HepG2 (cell line): Measurements from ENCODE around the gene NRK. TPM values are rescaled to one million over a fixed set of nuclear protein-coding genes. Genes with fewer than 3 reads are reported as not detected.

Experiments
- AHDC1 ChIP-seq: sonication (generic); formaldehyde crosslinking; IDR thresholded peaks from 2 replicates; pipeline ENCODE4 v1.5.1; 2020; ENCODE audit warnings: mild to moderate bottlenecking, missing genetic modification reagents, borderline replicate concordance
- ATF2 ChIP-seq: sonication (generic); formaldehyde crosslinking; IDR thresholded peaks from 2 replicates; pipeline ENCODE4 v1.4.0; 2020; ENCODE audit warnings: missing genetic modification reagents
- BCLAF1 ChIP-seq: fragments of 450-650 bp; IDR thresholded peaks from 2 replicates; pipeline ENCODE4 v1.6.1; 2017; ENCODE audit warnings: mild to moderate bottlenecking
- DNMT1 ChIP-seq: sonication (generic); formaldehyde crosslinking; IDR thresholded peaks from 2 replicates; pipeline ENCODE4 v1.5.1; 2020; ENCODE audit warnings: mild to moderate bottlenecking, missing genetic modification reagents
- FOXC1 ChIP-seq: sonication (generic); formaldehyde crosslinking; IDR thresholded peaks from 2 replicates; pipeline ENCODE4 v1.8.0; 2022; ENCODE audit warnings: mild to moderate bottlenecking, missing genetic modification reagents, borderline replicate concordance
- MATR3 ChIP-seq: sonication (generic); formaldehyde crosslinking; IDR thresholded peaks from 2 replicates; pipeline ENCODE4 v1.4.0; 2020; ENCODE audit warnings: missing genetic modification reagents
- RAD51 ChIP-seq: fragments of 450-650 bp; IDR thresholded peaks from 2 replicates; pipeline ENCODE4 v1.6.1; 2016; ENCODE audit warnings: borderline replicate concordance
- SAP130 ChIP-seq: IDR thresholded peaks from 2 replicates; pipeline ENCODE4 v1.6.1; 2016; ENCODE audit warnings: low read depth
- SPEN ChIP-seq: sonication (generic); formaldehyde crosslinking; IDR thresholded peaks from 2 replicates; pipeline ENCODE4 v1.5.1; 2020; ENCODE audit warnings: low read depth, mild to moderate bottlenecking, missing genetic modification reagents
- SYNCRIP ChIP-seq: fragments of 200-400 bp; formaldehyde crosslinking; IDR thresholded peaks from 2 replicates; pipeline ENCODE4 v1.6.1; 2018; ENCODE audit warnings: mild to moderate bottlenecking, low read depth, low read length; ENCODE audit not compliant: insufficient read depth
- TEF ChIP-seq: sonication (generic); formaldehyde crosslinking; IDR thresholded peaks from 2 replicates; pipeline ENCODE4 v1.5.0; 2020; ENCODE audit warnings: missing genetic modification reagents
- ZBTB21 ChIP-seq: sonication (generic); formaldehyde crosslinking; IDR thresholded peaks from 2 replicates; pipeline ENCODE4 v1.4.0; 2020; ENCODE audit warnings: missing genetic modification reagents
- ZNF775 ChIP-seq: sonication (generic); formaldehyde crosslinking; IDR thresholded peaks from 2 replicates; pipeline ENCODE4 v1.4.0; 2020; ENCODE audit warnings: missing genetic modification reagents, mild to moderate bottlenecking, moderate library complexity, borderline replicate concordance
- polyA plus RNA-seq, 8 experiments: library from polyadenylated mRNA; depleted of rRNA in 3 of 8; stranded (reverse) in 7 of 8; unstranded in 1 of 8; fragments of >200 nt; fragmentation: Illumina TruSeq in 4 of 8; extraction: Trizol in 4 of 8; gene quantifications; 2 replicates each; pipeline versions ENCODE4 v1.2.1 to v1.2.3, GENCODE V29; 2011 to 2016; ENCODE audit warnings: low read depth in 4 of 8, missing spikeins in 1 of 8, mixed read lengths in 1 of 8; ENCODE audit not compliant: insufficient read depth in 1 of 8
- total RNA-seq, 5 experiments: library from RNA; depleted of rRNA; stranded (reverse); fragments of >200 nt; fragmentation: Illumina TruSeq; extraction: Trizol; gene quantifications; 2 replicates each; pipeline ENCODE4 v1.2.3, GENCODE V29; 2016; ENCODE audit warnings: low read depth in 1 of 5
- TF ChIP-seq, protein P1 (sequence below): sonication (generic); formaldehyde crosslinking; IDR thresholded peaks from 2 replicates; pipeline ENCODE4 v1.4.0; 2020; ENCODE audit warnings: missing genetic modification reagents
- TF ChIP-seq, protein P2 (sequence below): sonication (generic); formaldehyde crosslinking; IDR thresholded peaks from 2 replicates; pipeline ENCODE4 v1.5.0; 2020; ENCODE audit warnings: missing genetic modification reagents
- TF ChIP-seq, protein P3 (sequence below): sonication (generic); formaldehyde crosslinking; IDR thresholded peaks from 2 replicates; pipeline ENCODE4 v1.8.0; 2022; ENCODE audit warnings: mild to moderate bottlenecking, missing genetic modification reagents, moderate library complexity

Gene NRK
- total and polyA plus RNA-seq, 2 of the 13 experiments (the other 11 are each of a cell fraction or from before 2014, with no cell fraction given) = not detected

DNA sequence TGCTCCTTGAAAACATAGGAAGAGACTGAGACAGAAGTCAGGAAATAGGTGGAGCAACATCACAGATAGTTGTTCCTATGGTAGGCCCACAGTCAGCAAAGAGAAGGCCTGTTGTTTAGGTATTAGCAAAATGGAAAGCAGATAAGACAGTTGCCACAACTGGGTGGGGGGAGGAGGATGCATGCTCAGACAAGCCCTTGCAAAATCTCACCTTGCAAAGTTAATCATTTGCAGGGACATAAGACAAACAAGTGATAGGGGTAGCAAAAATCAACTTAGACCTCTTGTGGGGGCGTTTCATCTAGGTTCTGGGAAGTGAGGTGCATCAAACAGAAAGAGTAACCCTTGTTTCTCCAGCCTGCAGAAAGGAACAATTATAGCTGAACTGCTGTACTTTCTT is 185.5 kb downstream of the NRK start (continued):
- TF ChIP-seq, protein P1, sequence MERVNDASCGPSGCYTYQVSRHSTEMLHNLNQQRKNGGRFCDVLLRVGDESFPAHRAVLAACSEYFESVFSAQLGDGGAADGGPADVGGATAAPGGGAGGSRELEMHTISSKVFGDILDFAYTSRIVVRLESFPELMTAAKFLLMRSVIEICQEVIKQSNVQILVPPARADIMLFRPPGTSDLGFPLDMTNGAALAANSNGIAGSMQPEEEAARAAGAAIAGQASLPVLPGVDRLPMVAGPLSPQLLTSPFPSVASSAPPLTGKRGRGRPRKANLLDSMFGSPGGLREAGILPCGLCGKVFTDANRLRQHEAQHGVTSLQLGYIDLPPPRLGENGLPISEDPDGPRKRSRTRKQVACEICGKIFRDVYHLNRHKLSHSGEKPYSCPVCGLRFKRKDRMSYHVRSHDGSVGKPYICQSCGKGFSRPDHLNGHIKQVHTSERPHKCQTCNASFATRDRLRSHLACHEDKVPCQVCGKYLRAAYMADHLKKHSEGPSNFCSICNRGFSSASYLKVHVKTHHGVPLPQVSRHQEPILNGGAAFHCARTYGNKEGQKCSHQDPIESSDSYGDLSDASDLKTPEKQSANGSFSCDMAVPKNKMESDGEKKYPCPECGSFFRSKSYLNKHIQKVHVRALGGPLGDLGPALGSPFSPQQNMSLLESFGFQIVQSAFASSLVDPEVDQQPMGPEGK = peak; percentile 46
- TF ChIP-seq, protein P2, sequence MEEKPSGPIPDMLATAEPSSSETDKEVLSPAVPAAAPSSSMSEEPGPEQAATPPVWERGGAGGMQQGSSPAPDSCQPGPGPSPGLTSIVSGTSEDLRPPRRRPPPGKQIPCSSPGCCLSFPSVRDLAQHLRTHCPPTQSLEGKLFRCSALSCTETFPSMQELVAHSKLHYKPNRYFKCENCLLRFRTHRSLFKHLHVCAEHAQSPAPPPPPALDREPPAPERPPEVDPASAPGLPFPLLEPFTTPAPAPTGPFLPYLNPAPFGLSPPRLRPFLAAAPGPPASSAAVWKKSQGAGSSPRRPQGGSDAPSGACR (CRISPR knock-in tag) = no peak
- TF ChIP-seq MATR3 (CRISPR knock-in tag) = no peak
- TF ChIP-seq SYNCRIP = no peak
- TF ChIP-seq ZBTB21 = no peak
- TF ChIP-seq SPEN (CRISPR knock-in tag) = no peak
- TF ChIP-seq DNMT1 (CRISPR knock-in tag) = no peak
- TF ChIP-seq BCLAF1 = no peak
- TF ChIP-seq, protein P3, sequence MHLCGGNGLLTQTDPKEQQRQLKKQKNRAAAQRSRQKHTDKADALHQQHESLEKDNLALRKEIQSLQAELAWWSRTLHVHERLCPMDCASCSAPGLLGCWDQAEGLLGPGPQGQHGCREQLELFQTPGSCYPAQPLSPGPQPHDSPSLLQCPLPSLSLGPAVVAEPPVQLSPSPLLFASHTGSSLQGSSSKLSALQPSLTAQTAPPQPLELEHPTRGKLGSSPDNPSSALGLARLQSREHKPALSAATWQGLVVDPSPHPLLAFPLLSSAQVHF = no peak
- TF ChIP-seq ATF2 (CRISPR knock-in tag) = peak; percentile 29; the same call in 1 of the 2 replicates
- TF ChIP-seq ZNF775 (CRISPR knock-in tag) = no peak
- no peak for TF ChIP-seq TEF (CRISPR knock-in tag)
- no peak for TF ChIP-seq FOXC1 (CRISPR knock-in tag)
- peak; percentile 72 for TF ChIP-seq AHDC1 (CRISPR knock-in tag)
- TF ChIP-seq SAP130 (CRISPR knock-in tag) = peak; percentile 70
- TF ChIP-seq RAD51 = no peak
